ENCODE results near the gene CCDC88C.
A peak's percentile ranks its signal among the peaks of the same experiment; 100 is the strongest.

CCDC88C gene

GRCh38 chr14:91374879-91375702 lies 42.5 kb downstream of the CCDC88C start:
- Mint-ChIP-seq H3K27ac (peak overlapping the region; percentile 71), H3K4me1 (ENCODE audit: low read depth) (peaks cover 98% of the 10 kb centered on the region), H3K9me3 (no peaks in the 10 kb centered on the region), H3K27me3 (peaks cover 29% of the 10 kb centered on the region), H3K4me3 (no peak overlapping the region), H3K36me3 (ENCODE audit: low read depth) (no peaks in the 10 kb centered on the region)
- intact Hi-C loops (cut with micrococcal nuclease), result no loop called here

GRCh38 chr14:91374287-91374878 lies 43.2 kb downstream of the CCDC88C start:
- peaks cover 36% of the 10 kb centered on the region for H3K27me3 Mint-ChIP-seq
- peak overlapping the region; percentile 71 for H3K27ac Mint-ChIP-seq
- peaks cover 98% of the 10 kb centered on the region for H3K4me1 Mint-ChIP-seq (ENCODE audit: low read depth)
- H3K4me3 Mint-ChIP-seq, result no peak overlapping the region
- intact Hi-C loops (cut with micrococcal nuclease), result no loop called here
- no peaks in the 10 kb centered on the region for H3K36me3 Mint-ChIP-seq (ENCODE audit: low read depth)
- H3K9me3 Mint-ChIP-seq, result no peaks in the 10 kb centered on the region

DNA sequence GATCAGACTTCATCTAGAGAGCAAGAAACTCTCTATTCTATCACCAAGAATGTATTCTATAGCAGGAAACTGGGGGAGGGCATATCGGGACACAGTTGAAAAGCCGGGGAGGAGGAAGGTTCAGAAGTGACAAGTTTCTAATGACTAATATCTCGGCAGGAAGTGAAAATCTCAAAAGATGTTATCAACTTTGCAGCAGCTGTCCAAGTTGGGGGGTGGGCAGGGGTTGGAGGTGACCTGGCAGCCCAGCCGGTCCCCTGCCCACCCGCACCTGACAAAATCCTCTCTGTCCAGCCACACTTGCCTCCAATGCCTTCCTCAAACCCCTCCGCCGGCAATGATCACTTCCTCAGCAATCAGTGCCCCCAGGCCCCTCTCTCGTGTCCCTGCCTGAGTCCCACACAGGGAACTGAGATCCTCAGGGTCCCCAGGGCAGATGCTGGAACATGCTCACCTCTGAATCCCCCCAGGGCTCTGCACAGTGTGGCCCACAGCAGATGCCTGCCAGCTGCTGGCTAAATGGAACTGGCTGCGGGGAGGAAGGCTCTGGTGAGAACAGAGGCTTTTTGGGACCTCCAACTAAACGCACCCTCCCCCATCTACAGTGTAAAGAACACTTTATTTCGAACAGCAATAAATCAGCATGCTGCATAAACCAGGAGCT lies 43.9 kb downstream of the CCDC88C start:
- H3K36me3 Mint-ChIP-seq (ENCODE audit: low read depth), result no peaks in the 10 kb centered on the region
- intact Hi-C loops (cut with micrococcal nuclease), result no loop called here
- H3K9me3 Mint-ChIP-seq, result no peaks in the 10 kb centered on the region
- H3K27ac Mint-ChIP-seq, result peak overlapping the region; percentile 71
- peak overlapping the region; percentile 34 for H3K4me3 Mint-ChIP-seq
- H3K27me3 Mint-ChIP-seq, result peaks cover 36% of the 10 kb centered on the region
- H3K4me1 Mint-ChIP-seq (ENCODE audit: low read depth), result peaks cover 98% of the 10 kb centered on the region

- Mint-ChIP-seq H3K27me3 (peaks cover 36% of the 10 kb centered on the region), H3K36me3 (ENCODE audit: low read depth) (no peaks in the 10 kb centered on the region), H3K4me3 (peak overlapping the region; percentile 34), H3K4me1 (ENCODE audit: low read depth) (peaks cover 98% of the 10 kb centered on the region), H3K27ac (peak overlapping the region; percentile 71), H3K9me3 (no peaks in the 10 kb centered on the region)
- intact Hi-C loops (cut with micrococcal nuclease), result no loop called here
Observed at GRCh38 chr14:91372671-91373495, 44.7 kb downstream of the CCDC88C start.

- peaks cover 42% of the 10 kb centered on the region for H3K27me3 Mint-ChIP-seq
- no peaks in the 10 kb centered on the region for H3K36me3 Mint-ChIP-seq (ENCODE audit: low read depth)
- H3K4me1 Mint-ChIP-seq (ENCODE audit: low read depth), result peaks cover 98% of the 10 kb centered on the region
- intact Hi-C loops (cut with micrococcal nuclease), result no loop called here
- peak overlapping the region; percentile 71 for H3K27ac Mint-ChIP-seq
- H3K4me3 Mint-ChIP-seq, result peak overlapping the region; percentile 11
- no peaks in the 10 kb centered on the region for H3K9me3 Mint-ChIP-seq
Observed at GRCh38 chr14:91371990-91372375, 45.6 kb downstream of the CCDC88C start.

DNA sequence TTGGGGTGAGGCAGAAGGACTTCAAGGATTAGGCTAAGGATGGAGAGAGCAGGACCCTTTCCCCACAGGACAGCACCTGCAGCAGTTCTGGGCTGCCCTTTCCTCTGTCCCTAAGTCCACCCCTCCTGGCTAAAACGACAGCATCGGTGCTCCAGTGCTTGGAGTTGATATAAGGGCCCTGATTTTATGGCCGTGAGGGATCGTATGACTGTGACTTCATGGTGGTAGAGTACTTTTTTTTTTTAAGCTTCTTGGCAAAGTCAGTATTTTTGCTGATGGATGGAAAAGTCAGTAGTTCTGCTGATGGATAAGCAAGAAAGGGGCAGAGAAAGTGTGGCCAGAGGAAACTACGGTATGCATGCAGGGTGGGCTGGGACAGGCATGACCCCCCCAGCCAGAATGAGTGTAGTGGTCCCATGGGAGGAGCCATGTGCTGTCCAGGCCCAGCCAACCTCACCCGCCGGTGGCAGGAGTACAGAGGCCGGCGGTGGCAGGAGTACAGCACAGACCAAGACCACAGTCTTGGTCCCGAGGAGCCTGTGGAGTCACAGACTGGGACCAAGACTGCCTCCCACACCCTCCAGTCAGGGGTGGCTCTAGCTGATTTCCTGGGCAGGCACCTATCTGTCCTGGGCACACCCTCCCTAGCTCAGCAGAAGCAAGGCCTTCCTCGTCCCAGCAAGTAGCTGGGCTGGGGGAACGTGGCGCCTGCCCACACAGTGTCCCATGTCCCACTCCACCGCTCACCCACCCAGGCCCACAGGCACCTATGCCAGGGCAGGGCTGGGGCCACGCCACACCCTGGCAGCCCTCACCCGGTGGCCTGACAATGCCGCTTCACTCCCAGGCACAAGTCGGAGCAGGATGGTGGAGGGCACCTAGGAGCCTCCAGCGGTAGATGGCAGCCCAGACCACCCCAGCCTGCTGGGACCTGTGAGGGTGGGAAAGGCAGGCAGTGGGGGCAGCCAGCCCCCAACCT lies 46.3 kb downstream of the CCDC88C start:
- H3K4me3 Mint-ChIP-seq, result no peak overlapping the region
- peaks cover 96% of the 10 kb centered on the region for H3K4me1 Mint-ChIP-seq (ENCODE audit: low read depth)
- peak overlapping the region; percentile 71 for H3K27ac Mint-ChIP-seq
- no peaks in the 10 kb centered on the region for H3K9me3 Mint-ChIP-seq
- intact Hi-C loops (cut with micrococcal nuclease), result no loop called here
- no peaks in the 10 kb centered on the region for H3K36me3 Mint-ChIP-seq (ENCODE audit: low read depth)
- H3K27me3 Mint-ChIP-seq, result peaks cover 39% of the 10 kb centered on the region

- Mint-ChIP-seq H3K36me3 (ENCODE audit: low read depth) (no peaks in the 10 kb centered on the region), H3K4me3 (no peak overlapping the region), H3K27ac (peak overlapping the region; percentile 54), H3K4me1 (ENCODE audit: low read depth) (peaks cover 92% of the 10 kb centered on the region), H3K27me3 (peaks cover 32% of the 10 kb centered on the region), H3K9me3 (no peaks in the 10 kb centered on the region)
- intact Hi-C loops (cut with micrococcal nuclease), result no loop called here
Observed at GRCh38 chr14:91369628-91370445, 47.8 kb downstream of the CCDC88C start.

DNA sequence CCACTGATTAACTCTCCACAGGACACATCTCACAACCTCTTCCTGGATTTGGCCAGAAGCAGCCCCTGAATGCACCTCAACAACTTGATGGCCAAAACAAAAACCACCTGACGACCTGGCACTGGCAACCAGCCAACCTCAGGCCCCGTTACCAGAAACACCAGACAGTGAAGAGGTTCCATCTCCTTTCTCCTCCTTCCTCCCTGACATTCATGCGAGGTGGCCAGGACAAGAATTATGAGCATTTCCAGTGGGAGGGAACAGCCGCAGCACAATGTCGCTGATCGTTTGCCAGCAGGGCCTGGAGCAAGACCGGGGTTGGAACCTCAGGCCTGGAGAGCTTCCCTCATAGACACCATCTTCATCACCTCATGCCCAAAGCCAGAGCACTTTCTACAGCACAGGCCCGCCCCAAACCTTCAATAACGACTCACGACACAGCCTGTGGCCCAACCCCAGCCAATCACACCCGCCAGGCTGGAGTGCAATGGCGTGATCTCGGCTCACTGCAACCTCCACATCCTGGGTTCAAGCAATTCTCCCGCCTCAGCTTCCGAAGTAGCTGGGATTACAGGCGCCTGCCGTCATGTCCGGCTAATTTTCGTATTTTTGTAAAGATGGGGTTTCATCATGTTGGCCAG lies 48.7 kb downstream of the CCDC88C start:
- intact Hi-C loops (cut with micrococcal nuclease), result no loop called here
- H3K36me3 Mint-ChIP-seq (ENCODE audit: low read depth), result no peaks in the 10 kb centered on the region

DNA sequence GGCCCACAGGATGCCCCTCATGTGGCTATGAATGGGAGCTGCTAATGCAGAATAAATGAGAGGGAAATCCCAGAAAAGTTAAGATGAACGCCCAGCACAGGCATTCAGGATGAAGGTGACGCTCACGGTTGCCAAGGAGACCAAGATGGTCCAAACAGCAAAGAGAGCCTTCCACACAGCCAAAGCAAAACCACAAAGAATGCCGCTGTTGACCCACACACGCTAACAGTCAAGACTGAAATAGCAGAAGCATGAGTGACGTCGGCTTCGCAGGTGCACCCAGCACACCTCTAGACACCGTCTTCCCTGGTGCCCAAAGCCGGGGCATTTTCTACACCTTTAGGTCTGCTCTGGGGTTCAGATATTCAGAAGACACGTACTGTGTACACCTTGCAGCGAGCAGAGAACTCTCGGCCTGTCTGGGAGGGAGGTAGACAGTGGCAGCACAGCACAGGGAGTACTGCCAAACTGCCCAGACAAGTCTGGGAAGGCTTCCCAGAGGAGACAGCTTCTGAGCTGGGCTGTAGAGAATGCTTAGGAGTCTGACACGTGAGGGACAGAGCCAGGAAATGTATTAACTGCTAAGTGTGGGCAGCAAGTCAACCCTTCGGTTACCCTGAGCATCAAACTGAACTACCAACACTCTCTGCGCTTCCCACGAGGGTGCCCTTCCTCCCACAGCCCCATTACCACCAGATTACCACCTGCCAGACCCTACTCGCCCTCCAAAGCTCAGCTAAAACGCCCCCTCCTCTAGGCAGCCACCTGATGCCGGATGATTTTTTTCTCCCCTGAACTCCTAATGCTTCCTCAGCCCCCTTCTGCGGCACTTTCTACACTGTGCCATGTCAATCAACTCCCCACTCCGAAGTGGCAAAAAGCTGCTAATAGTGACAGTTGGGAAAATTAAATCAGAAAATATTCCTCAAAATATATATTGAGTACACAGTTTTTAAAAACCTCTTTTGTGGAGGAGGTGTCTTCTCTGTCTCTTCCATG lies 50.1 kb downstream of the CCDC88C start:
- Mint-ChIP-seq H3K4me3 (peak overlapping the region; percentile 30), H3K27me3 (peaks cover 23% of the 10 kb centered on the region), H3K27ac (peak overlapping the region; percentile 65), H3K9me3 (no peaks in the 10 kb centered on the region), H3K4me1 (ENCODE audit: low read depth) (peaks cover 83% of the 10 kb centered on the region), H3K36me3 (ENCODE audit: low read depth) (no peaks in the 10 kb centered on the region)
- intact Hi-C loops (cut with micrococcal nuclease), result no loop called here

More for the DNA sequence above, 48.7 kb downstream of the CCDC88C start:
- Mint-ChIP-seq H3K4me1 (ENCODE audit: low read depth) (peaks cover 92% of the 10 kb centered on the region), H3K4me3 (no peak overlapping the region), H3K27me3 (peaks cover 24% of the 10 kb centered on the region), H3K9me3 (no peaks in the 10 kb centered on the region), H3K27ac (no peak overlapping the region)

- Mint-ChIP-seq H3K27ac (peak overlapping the region; percentile 65), H3K4me1 (ENCODE audit: low read depth) (peaks cover 83% of the 10 kb centered on the region), H3K4me3 (peak overlapping the region; percentile 30), H3K36me3 (ENCODE audit: low read depth) (no peaks in the 10 kb centered on the region), H3K27me3 (peaks cover 19% of the 10 kb centered on the region), H3K9me3 (no peaks in the 10 kb centered on the region)
- intact Hi-C loops (cut with micrococcal nuclease), result no loop called here
Observed at GRCh38 chr14:91366749-91367148, 50.9 kb downstream of the CCDC88C start.

- Mint-ChIP-seq H3K27me3 (peaks cover 20% of the 10 kb centered on the region), H3K27ac (no peak overlapping the region), H3K36me3 (ENCODE audit: low read depth) (no peaks in the 10 kb centered on the region), H3K4me1 (ENCODE audit: low read depth) (peaks cover 86% of the 10 kb centered on the region), H3K4me3 (no peak overlapping the region), H3K9me3 (no peaks in the 10 kb centered on the region)
- intact Hi-C loops (cut with micrococcal nuclease), result no loop called here
Observed at GRCh38 chr14:91365552-91365951, 52.1 kb downstream of the CCDC88C start.

All from dendritic cell treated with granulocyte-macrophage colony-stimulating factor and Interleukin-4, amounts not matched to agents 40 ng/mL and 50 ng/mL, for 4 days (primary cell).